Endodermal cell (in vitro differentiated cells): ENCODE data around the gene KLRC3. TPM values are rescaled to one million over a fixed set of nuclear protein-coding genes. Genes with fewer than 3 reads are reported as not detected.

Experiments used
- DNase-seq: peaks from one replicate; pipeline ENCODE4 v3.0.0-alpha.2; 2017
- H3K27ac ChIP-seq: 2 replicates; pipeline ENCODE4 v1.5.1; 2013; ENCODE audit warnings: mild to moderate bottlenecking, low read depth, low read length, moderate library complexity
- H3K27me3 ChIP-seq: 2 replicates; pipeline ENCODE4 v1.6.1; 2013; ENCODE audit warnings: mild to moderate bottlenecking, low read length, moderate library complexity; ENCODE audit not compliant: insufficient read depth, control insufficient read depth, poor library complexity, severe bottlenecking
- H3K36me3 ChIP-seq: 2 replicates; pipeline ENCODE4 v1.7.0; 2013; ENCODE audit warnings: mild to moderate bottlenecking, low read length, moderate library complexity; ENCODE audit not compliant: control insufficient read depth, insufficient read depth
- H3K4me1 ChIP-seq: one replicate; pipeline ENCODE4 v1.7.0; 2013; ENCODE audit warnings: low read length; ENCODE audit not compliant: control insufficient read depth, insufficient read depth
- H3K4me3 ChIP-seq: 2 replicates; pipeline ENCODE4 v1.5.1; 2013; ENCODE audit warnings: mild to moderate bottlenecking, low read length, moderate library complexity
- H3K9ac ChIP-seq: 2 replicates; pipeline ENCODE4 v1.6.1; 2013; ENCODE audit warnings: mild to moderate bottlenecking, low read length, moderate library complexity; ENCODE audit not compliant: poor library complexity, severe bottlenecking; ENCODE audit errors: extremely low read depth
- H3K9me3 ChIP-seq: 2 replicates; pipeline ENCODE4 v1.6.1; 2013; ENCODE audit warnings: mild to moderate bottlenecking, low read length, moderate library complexity; ENCODE audit not compliant: control insufficient read depth
- H3K27ac Mint-ChIP-seq: 2 replicates; pipeline ENCODE4 v1.8.0; 2020; ENCODE audit warnings: mixed read lengths
- H3K27me3 Mint-ChIP-seq: 2 replicates; pipeline ENCODE4 v1.8.0; 2021; ENCODE audit warnings: mild to moderate bottlenecking, mixed read lengths; ENCODE audit not compliant: insufficient read depth
- H3K36me3 Mint-ChIP-seq: 2 replicates; pipeline ENCODE4 v1.8.0; 2020; ENCODE audit warnings: low read depth, mixed read lengths
- H3K4me1 Mint-ChIP-seq: 2 replicates; pipeline ENCODE4 v1.8.0; 2020; ENCODE audit warnings: mixed read lengths
- H3K4me3 Mint-ChIP-seq: 2 replicates; pipeline ENCODE4 v1.8.0; 2020; ENCODE audit warnings: mild to moderate bottlenecking, moderate library complexity, mixed read lengths
- H3K9me3 Mint-ChIP-seq: 2 replicates; pipeline ENCODE4 v1.8.0; 2020; ENCODE audit warnings: mild to moderate bottlenecking, mixed read lengths
- CTCF ChIP-seq: fragments of 200-600 bp; sonication (generic); conservative IDR thresholded peaks from 2 replicates; pipeline ENCODE4 v1.5.0; 2021; ENCODE audit warnings: antibody characterized with exemption, mild to moderate bottlenecking
- WGBS, 2 experiments: methylation state at CpG; one replicate each; pipeline versions ENCODE4 v1.1.5 to v1.1.7; 2013; ENCODE audit warnings: missing lambda C conversion rate in 2 of 2, mixed read lengths in 1 of 2; ENCODE audit not compliant: insufficient coverage in 1 of 2, insufficient read length in 1 of 2; 5-methylcytosine and 5-hydroxymethylcytosine counted together
- total RNA-seq, 2 donors: library from RNA; stranded (reverse); fragmentation: NEBNext Ultra II Directional in 1 of 2; extraction: Animal tissue kit (Norgen Biotek cat#: 25700) in 1 of 2; gene quantifications; 2 replicates in 1 of 2; 3 replicates in 1 of 2; pipeline ENCODE4 v1.2.1, GENCODE V29; 2021

KLRC3 gene
- total RNA-seq, 2 donors from 2014 or later = not detected

DNA sequence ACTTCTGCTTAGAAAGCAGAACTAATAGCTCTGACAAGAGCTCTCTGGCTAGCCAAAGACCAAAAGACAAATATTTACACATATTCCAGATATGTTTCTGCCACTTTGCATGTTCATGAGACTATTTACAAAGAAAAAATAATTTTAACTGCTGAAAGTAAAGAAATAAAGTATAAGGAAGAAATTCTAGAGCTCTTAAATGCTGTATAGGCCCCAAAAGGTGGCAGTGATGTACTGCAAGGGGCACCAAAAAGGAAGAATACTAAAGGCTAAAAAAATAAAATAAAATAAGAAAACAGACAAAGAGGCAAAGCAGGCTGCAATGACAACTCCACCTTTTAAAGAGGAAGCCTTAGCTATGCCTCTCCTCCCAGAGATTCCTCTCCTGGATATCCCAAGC is 53.5 kb downstream of the KLRC3 start:
- Histone ChIP-seq H3K4me1 (peaks cover 10% of the 10 kb centered on the region), H3K27me3 (peaks cover 30% of the 10 kb centered on the region), H3K9me3 (peaks cover 14% of the 10 kb centered on the region), H3K27ac (no peak overlapping the region), H3K36me3 (no peaks in the 10 kb centered on the region), H3K4me3 (no peak overlapping the region), H3K9ac (no peak overlapping the region)
- Mint-ChIP-seq H3K4me3 (no peak overlapping the region), H3K36me3 (peaks cover 26% of the 10 kb centered on the region), H3K27ac (no peak overlapping the region), H3K27me3 (no peaks in the 10 kb centered on the region), H3K9me3 (peaks cover 20% of the 10 kb centered on the region), H3K4me1 (peaks cover 18% of the 10 kb centered on the region)
- no peak for DNase-seq
- TF ChIP-seq CTCF = peak; percentile 64

GRCh38 chr12:10365696-10366405 is 54.5 kb downstream of the KLRC3 start:
- Mint-ChIP-seq H3K4me3 (no peak overlapping the region), H3K4me1 (peaks cover 14% of the 10 kb centered on the region), H3K36me3 (peaks cover 24% of the 10 kb centered on the region), H3K27ac (no peak overlapping the region), H3K27me3 (no peaks in the 10 kb centered on the region), H3K9me3 (peaks cover 27% of the 10 kb centered on the region)
- Histone ChIP-seq H3K27ac (no peak overlapping the region), H3K27me3 (peaks cover 30% of the 10 kb centered on the region), H3K9ac (no peak overlapping the region), H3K9me3 (peaks cover 24% of the 10 kb centered on the region), H3K4me1 (peaks cover 10% of the 10 kb centered on the region), H3K4me3 (peak overlapping the region; percentile 77), H3K36me3 (no peaks in the 10 kb centered on the region)
- peak; percentile 45 for DNase-seq
- 40 to 70% methylated on average over 2 to 6 of the region's 6 CpGs for WGBS, 2 experiments
- peak; percentile 59 for TF ChIP-seq CTCF

- peaks cover 9% of the 10 kb centered on the region for H3K4me1 Mint-ChIP-seq
- H3K4me1 ChIP-seq = peaks cover 8% of the 10 kb centered on the region
- peak; percentile 88 for DNase-seq
Measured at GRCh38 chr12:10364815-10365622, 55.4 kb downstream of the KLRC3 start.

More at GRCh38 chr12:10364815-10365622, 55.4 kb downstream of the KLRC3 start:
- Histone ChIP-seq H3K27ac (no peak overlapping the region), H3K27me3 (peaks cover 30% of the 10 kb centered on the region), H3K9me3 (peaks cover 32% of the 10 kb centered on the region), H3K9ac (no peak overlapping the region), H3K4me3 (peak overlapping the region; percentile 77), H3K36me3 (no peaks in the 10 kb centered on the region)
- no peak overlapping the region for H3K27ac Mint-ChIP-seq
- H3K36me3 Mint-ChIP-seq = peaks cover 28% of the 10 kb centered on the region
- H3K9me3 Mint-ChIP-seq = peaks cover 35% of the 10 kb centered on the region
- no peak for TF ChIP-seq CTCF
- no peak overlapping the region for H3K4me3 Mint-ChIP-seq
- H3K27me3 Mint-ChIP-seq = no peaks in the 10 kb centered on the region
- WGBS, 2 experiments = 4 to 14% methylated on average over 8 to 15 of the region's 15 CpGs
